Motor neuron (in vitro differentiated cells): ENCODE measurements around the gene CYBA. TPM values are rescaled to one million over a fixed set of nuclear protein-coding genes. Genes with fewer than 3 reads are reported as not detected.

Experiments
- ATAC-seq, 8 experiments: fragments of 200-7000 bp; cut with Tn5 transposase; replicated peaks in 6 of 8; 2 replicates each; pipeline ENCODE4 v1.8.0; 2021; ENCODE audit warnings: mild to moderate bottlenecking in 8 of 8, moderate library complexity in 8 of 8
- H3K27ac ChIP-seq, 2 donors: fragments of 250-450 bp; sonication (Bioruptor Pico); 2 replicates each; pipeline ENCODE4 v1.9.0; 2021; ENCODE audit warnings: antibody characterized with exemption in 2 of 2, mild to moderate bottlenecking in 2 of 2, moderate library complexity in 1 of 2
- H3K4me1 ChIP-seq, 2 donors: fragments of 250-450 bp; sonication (Bioruptor Pico); replicated peaks in 1 of 2; 2 replicates each; pipeline ENCODE4 v1.6.1; 2021; ENCODE audit warnings: antibody characterized with exemption in 2 of 2, mild to moderate bottlenecking in 2 of 2, moderate library complexity in 1 of 2
- H3K4me3 ChIP-seq, 5 donors: fragments of 250-450 bp; sonication (Bioruptor Pico); 2 replicates each; pipeline ENCODE4 v1.9.0; 2021; ENCODE audit warnings: antibody characterized with exemption in 5 of 5, mild to moderate bottlenecking in 5 of 5, moderate library complexity in 4 of 5
- WGBS, 10 experiments: fragments of 450-650 bp; shearing (Covaris generic); methylation state at CpG; one replicate each; pipeline ENCODE4 v1.0.0; 2022; 5-methylcytosine and 5-hydroxymethylcytosine counted together
- in situ Hi-C, 9 experiments: fragments of 400-800 bp; cut with MboI; loops; one replicate each; pipeline ENCODE4 v1.15.0; 2021; ENCODE audit warnings: low sequenced_read_pairs in 9 of 9, low pct_unique_long_range_greater_than_20kb in 2 of 9; ENCODE audit not compliant: unreplicated experiment in 9 of 9
- total RNA-seq, 8 experiments: library from RNA; unstranded; fragments of 300-600 nt; gene quantifications; 2 replicates each; pipeline versions ENCODE4 v1.2.3 to v1.2.4, GENCODE V29; 2022

CYBA gene
- total RNA-seq, 8 experiments from 2014 or later = 3.0 to 203 (median 10.3) TPM

- in situ Hi-C loops = no loop called here
Measured at GRCh38 chr16:88653596-88654362, 2.9 kb upstream of the CYBA start.

GRCh38 chr16:88653101-88653500 lies 2.2 kb upstream of the CYBA start:
- WGBS, 10 experiments = 71 to 100% (median 90%) methylated on average over 1 to 4 of the region's 13 CpGs; no CpG with 5 or more reads in 6 of the 10 experiments
- Histone ChIP-seq H3K4me3 (no peak overlapping the region), H3K4me1 (peaks cover 17% of the 10 kb centered on the region in 2 donors), H3K27ac (no peak overlapping the region)
- in situ Hi-C loops = no loop called here
- ATAC-seq = no peak

More at GRCh38 chr16:88653596-88654362, 2.9 kb upstream of the CYBA start:
- WGBS, 10 experiments = 20 to 100% (median 88%) methylated on average over 1 to 10 of the region's 32 CpGs; no CpG with 5 or more reads in 4 of the 10 experiments
- ATAC-seq = no peak
- peaks cover 17% of the 10 kb centered on the region in 2 donors for H3K4me1 ChIP-seq
- no peak overlapping the region for H3K27ac ChIP-seq
- H3K4me3 ChIP-seq = no peak overlapping the region

- in situ Hi-C loops = no loop called here
- peaks cover 17% of the 10 kb centered on the region in 2 donors for H3K4me1 ChIP-seq
- no peak overlapping the region for H3K27ac ChIP-seq
- 100% methylated on average over 2 of the region's 8 CpGs; no CpG with 5 or more reads in 9 of the 10 experiments for WGBS, 10 experiments
- no peak for ATAC-seq
- no peak overlapping the region for H3K4me3 ChIP-seq
Measured at GRCh38 chr16:88652762-88653063, 1.9 kb upstream of the CYBA start.

GRCh38 chr16:88651989-88652761 lies 1.3 kb upstream of the CYBA start:
- Histone ChIP-seq H3K4me1 (peaks cover 17% of the 10 kb centered on the region in 2 donors), H3K4me3 (no peak overlapping the region), H3K27ac (no peak overlapping the region)
- no peak for ATAC-seq
- in situ Hi-C loops = no loop called here
- 67 to 100% (median 87%) methylated on average over 1 to 9 of the region's 29 CpGs; no CpG with 5 or more reads in 5 of the 10 experiments for WGBS, 10 experiments

GRCh38 chr16:88651276-88651988 lies 579 bp upstream of the CYBA start:
- H3K4me3 ChIP-seq = peak overlapping the region in 3 of 5 donors; percentile 33 to 42 (median 36)
- H3K4me1 ChIP-seq = peaks cover 17% of the 10 kb centered on the region in 2 donors
- in situ Hi-C loops = no loop called here
- no peak overlapping the region for H3K27ac ChIP-seq
- WGBS, 10 experiments = 2 to 44% methylated on average over 6 to 7 of the region's 24 CpGs; no CpG with 5 or more reads in 8 of the 10 experiments
- peak in 7 of 8 experiments; percentile 8 to 45 (median 22) for ATAC-seq

GRCh38 chr16:88649924-88650748 lies 717 bp downstream of the CYBA start:
- in situ Hi-C loops = no loop called here
- Histone ChIP-seq H3K4me1 (peaks cover 17 to 19% of the 10 kb centered on the region in 2 donors), H3K27ac (peak overlapping the region in 1 of 2 donors; percentile 7), H3K4me3 (peak overlapping the region in 4 of 5 donors; percentile 12 to 42 (median 34))
- ATAC-seq = peak; percentile 11 to 38 (median 18)
- WGBS, 10 experiments = 29 to 50% methylated on average over 6 of the region's 37 CpGs; no CpG with 5 or more reads in 8 of the 10 experiments

GRCh38 chr16:88649195-88649923 lies 1.5 kb downstream of the CYBA start:
- no peak overlapping the region for H3K27ac ChIP-seq
- in situ Hi-C loops = no loop called here
- ATAC-seq = no peak
- H3K4me3 ChIP-seq = no peak overlapping the region
- H3K4me1 ChIP-seq = peaks cover 17 to 19% of the 10 kb centered on the region in 2 donors
- WGBS, 10 experiments = 43 to 78% (median 52%) methylated on average over 2 to 3 of the region's 20 CpGs; no CpG with 5 or more reads in 6 of the 10 experiments

- no peak for ATAC-seq
- WGBS, 10 experiments = 60 to 90% (median 78%) methylated on average over 1 to 8 of the region's 22 CpGs; no CpG with 5 or more reads in 4 of the 10 experiments
- Histone ChIP-seq H3K4me3 (no peak overlapping the region), H3K4me1 (peaks cover 17 to 19% of the 10 kb centered on the region in 2 donors), H3K27ac (no peak overlapping the region)
- in situ Hi-C loops = no loop called here
Measured at GRCh38 chr16:88647178-88648070, 3.4 kb downstream of the CYBA start.

- Histone ChIP-seq H3K4me3 (no peak overlapping the region), H3K27ac (no peak overlapping the region), H3K4me1 (peaks cover 13 to 16% of the 10 kb centered on the region in 2 donors)
- ATAC-seq = no peak
- WGBS, 10 experiments = 50 to 100% (median 79%) methylated on average over 1 to 6 of the region's 28 CpGs; no CpG with 5 or more reads in 6 of the 10 experiments
- in situ Hi-C loops = no loop called here
Measured at GRCh38 chr16:88646345-88647034, 4.4 kb downstream of the CYBA start.

- WGBS, 10 experiments = 60 to 100% (median 77%) methylated on average over 1 to 5 of the region's 23 CpGs; no CpG with 5 or more reads in 7 of the 10 experiments
- ATAC-seq = no peak
Measured at GRCh38 chr16:88645941-88646340, 4.9 kb downstream of the CYBA start.

More at GRCh38 chr16:88645941-88646340, 4.9 kb downstream of the CYBA start:
- Histone ChIP-seq H3K27ac (no peak overlapping the region), H3K4me3 (no peak overlapping the region), H3K4me1 (peaks cover 7 to 13% of the 10 kb centered on the region in 2 donors)
- in situ Hi-C loops = no loop called here
